ENCODE data around the gene TCP11L2. TPM values are rescaled to one million over a fixed set of nuclear protein-coding genes. Genes with fewer than 3 reads are reported as not detected.

TCP11L2 gene
- total RNA-seq, 2 donors from 2014 or later = 13.3 to 45.6 TPM

- Histone ChIP-seq H3K4me3 (no peak overlapping the region), H3K9me3 (no peaks in the 10 kb centered on the region), H3K9ac (ENCODE audit: low read depth in 2 of 2, low read length in 2 of 2) (no peak overlapping the region), H3K36me3 (no peaks in the 10 kb centered on the region), H3K27ac (no peak overlapping the region), H3K4me1 (no peaks in the 10 kb centered on the region), H3K27me3 (no peaks in the 10 kb centered on the region)
- intact Hi-C loops (cut with DNase I) = loop anchor here (2.0 to 10.0 kb wide), 3 partner anchors 454 to 717 kb away; no protein-coding TSS in a partner anchor
- no peak for DNase-seq
- no peak for TF ChIP-seq CTCF (IDR thresholded peaks at IDR 0.05)
Measured at GRCh38 chr12:106387848-106388377, 85.4 kb downstream of the TCP11L2 start.

- Histone ChIP-seq H3K9ac (ENCODE audit: low read depth in 2 of 2, low read length in 2 of 2) (no peak overlapping the region), H3K36me3 (no peaks in the 10 kb centered on the region), H3K27me3 (no peaks in the 10 kb centered on the region), H3K4me3 (no peak overlapping the region), H3K4me1 (no peaks in the 10 kb centered on the region), H3K27ac (no peak overlapping the region), H3K9me3 (no peaks in the 10 kb centered on the region)
- TF ChIP-seq CTCF (IDR thresholded peaks at IDR 0.05) = no peak
- no peak for DNase-seq
- intact Hi-C loops (cut with DNase I) = loop anchor here (2.0 to 10.0 kb wide), 3 partner anchors 453 to 716 kb away; no protein-coding TSS in a partner anchor
Measured at GRCh38 chr12:106389151-106389550, 86.6 kb downstream of the TCP11L2 start.

- Histone ChIP-seq H3K27me3 (no peaks in the 10 kb centered on the region), H3K36me3 (no peaks in the 10 kb centered on the region), H3K9me3 (no peaks in the 10 kb centered on the region), H3K9ac (ENCODE audit: low read depth in 2 of 2, low read length in 2 of 2) (no peak overlapping the region), H3K4me1 (no peaks in the 10 kb centered on the region), H3K27ac (no peak overlapping the region), H3K4me3 (no peak overlapping the region)
- TF ChIP-seq CTCF (IDR thresholded peaks at IDR 0.05) = no peak
- intact Hi-C loops (cut with DNase I) = no loop called here
- no peak for DNase-seq
Measured at GRCh38 chr12:106392759-106393158, 90.2 kb downstream of the TCP11L2 start.

Other genes starting within 250 kb of the TCP11L2 start
- gene NUAK1, start 163.8 kb upstream of the TCP11L2 start, total RNA-seq = 1 to 10 TPM; 2.2 to 3.7 TPM
- 100 to 1,000 TPM in 1 of 2 donors, 10 to 100 TPM in 1; 91.0 to 148 TPM for gene CKAP4, start 54.7 kb upstream of the TCP11L2 start, total RNA-seq
- gene POLR3B, start 55.0 kb downstream of the TCP11L2 start, total RNA-seq = 10 to 100 TPM in 1 of 2 donors, 1 to 10 TPM in 1; 5.7 to 10.4 TPM